Activated CD4-positive, CD25-positive, alpha-beta regulatory T cell treated with anti-CD3 and anti-CD28 coated beads, Interleukin-2, amount 50 U/mL, for 16 hours (primary cell): ENCODE data around the gene CACNA1H.
"Not testable (repeated sequence)": the region's sequence is repeated elsewhere in the genome, so short reads cannot be mapped to it uniquely, and the experiment has no call there.

ENCODE experiments used
- DNase-seq: peaks from one replicate; pipeline ENCODE4 v3.0.0-alpha.2; 2020; ENCODE audit warnings: low read depth, low spot score

Gene CACNA1H

DNA sequence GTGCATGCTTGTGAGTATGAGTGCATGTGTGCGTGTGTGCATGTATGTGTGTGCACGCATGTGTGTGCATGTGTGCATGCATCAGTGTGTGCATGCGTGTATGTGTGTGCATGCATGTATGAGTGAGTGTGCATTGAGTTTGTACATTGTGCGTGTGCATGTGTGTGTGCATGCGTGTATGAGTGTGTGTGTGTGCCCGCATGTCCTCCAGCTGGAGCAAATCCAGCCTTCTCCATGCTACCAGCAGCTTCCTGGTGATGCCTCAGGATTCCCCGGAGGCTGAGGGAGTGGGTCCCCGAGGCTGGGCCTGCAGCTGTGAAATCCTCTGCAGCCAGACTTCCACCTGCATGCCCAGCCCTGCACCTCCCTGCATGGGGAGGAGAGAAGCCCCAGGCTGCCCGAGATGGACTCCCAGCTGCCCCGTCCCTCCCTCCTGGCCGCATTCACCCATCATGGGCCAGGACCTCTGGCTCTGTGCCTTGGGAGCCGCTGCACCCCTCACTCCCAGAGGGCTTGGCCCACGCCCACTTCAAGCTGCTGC, 112.3 kb downstream of the CACNA1H start:
- no peak for DNase-seq

DNA sequence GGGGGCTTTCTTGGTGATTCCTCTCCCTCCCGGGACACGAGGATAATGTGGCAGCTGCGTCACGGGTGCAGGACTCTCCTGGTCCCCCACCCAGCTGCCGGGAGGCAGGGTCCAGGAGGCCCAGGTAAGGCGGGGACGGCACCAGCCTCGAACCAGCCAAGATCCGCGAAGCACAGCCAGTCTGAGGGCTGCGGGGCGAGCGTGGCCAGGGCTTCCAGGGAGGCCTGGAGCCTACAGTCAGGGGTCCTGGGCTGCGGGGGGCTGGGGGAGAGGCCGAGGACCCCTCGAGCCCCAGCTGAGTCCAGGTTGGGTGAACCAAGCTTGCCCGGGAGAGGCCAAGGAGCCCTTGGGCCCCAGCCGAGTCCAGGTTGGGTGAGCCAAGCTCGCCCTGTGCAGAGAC, 112.9 kb downstream of the CACNA1H start:
- no peak for DNase-seq

DNA sequence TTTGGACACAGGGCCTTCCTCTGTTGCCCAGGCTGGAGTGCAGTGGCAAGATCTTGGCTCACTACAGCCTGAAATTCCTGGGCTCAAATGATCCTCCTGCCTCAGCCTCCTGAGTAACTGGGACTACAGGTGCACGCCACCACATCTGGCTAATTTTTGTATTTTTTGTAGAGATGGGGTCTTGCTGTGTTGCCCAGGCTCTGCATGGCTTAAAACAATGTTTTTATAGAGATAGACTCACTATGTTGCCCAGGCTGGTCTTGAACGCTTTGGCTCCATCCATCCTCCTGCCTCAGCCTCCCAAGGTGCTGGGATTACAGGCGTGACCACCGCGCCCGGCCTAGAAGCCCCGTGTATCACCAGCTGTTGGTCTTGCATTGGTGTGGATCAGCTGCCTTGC, 116.5 kb downstream of the CACNA1H start:
- not testable (repeated sequence) for DNase-seq

DNA sequence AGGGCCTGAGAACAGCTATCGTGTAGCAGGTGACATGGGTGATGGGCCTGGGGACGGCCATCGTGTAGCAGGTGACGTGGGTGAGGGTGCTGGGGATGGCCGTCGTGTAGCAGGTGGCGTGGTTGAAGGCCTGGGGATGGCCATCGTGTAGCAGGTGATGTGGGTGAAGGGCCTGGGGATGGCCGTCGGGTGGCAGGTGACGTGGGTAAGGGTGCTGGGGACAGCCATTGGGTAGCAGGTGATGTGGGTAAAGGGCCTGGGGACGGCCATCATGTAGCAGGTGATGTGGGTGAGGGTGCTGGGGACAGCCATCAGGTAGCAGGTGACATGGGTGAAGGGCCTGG, 118.4 kb downstream of the CACNA1H start:
- no peak for DNase-seq
